Measurements from ENCODE around the gene NAPSA. TPM values are rescaled to one million over a fixed set of nuclear protein-coding genes. Genes with fewer than 3 reads are reported as not detected.
"Not testable (repeated sequence)": the region's sequence is repeated elsewhere in the genome, so short reads cannot be mapped to it uniquely, and the experiment has no call there.

NAPSA gene
- total and polyA plus RNA-seq, 8 donors: 0.18 to 87.5 (median 1.9) TPM; not detected in 2

GRCh38 chr19:50341091-50341564 is 24.3 kb downstream of the NAPSA start:
- WGBS, 5 donors: 77 to 89% (median 87%) methylated on average over 3 of the region's 3 CpGs
- Histone ChIP-seq H3K27ac (no peak overlapping the region), H3K36me3 (no peaks in the 10 kb centered on the region), H3K4me3 (no peak overlapping the region), H3K4me1 (no peaks in the 10 kb centered on the region), H3K27me3 (no peaks in the 10 kb centered on the region), H3K9me3 (peaks cover 3 to 28% (median 13%) of the 10 kb centered on the region in 4 donors)
- DNase-seq: no peak
- intact Hi-C loops (cut with DNase I; ENCODE audit: low total_unique reads): no loop called here
- TF ChIP-seq POLR2AphosphoS5 (IDR thresholded peaks at IDR 0.05): no peak
- no peak for TF ChIP-seq CTCF (IDR thresholded peaks at IDR 0.05)
- no peak for TF ChIP-seq POLR2A (IDR thresholded peaks at IDR 0.05)
- TF ChIP-seq EP300 (IDR thresholded peaks at IDR 0.05): no peak

- Histone ChIP-seq H3K36me3 (no peaks in the 10 kb centered on the region), H3K27me3 (peaks cover 0 to 2% (median 0%) of the 10 kb centered on the region in 3 donors), H3K9me3 (peaks cover 3 to 23% (median 12%) of the 10 kb centered on the region in 4 donors), H3K4me3 (no peak overlapping the region), H3K4me1 (no peaks in the 10 kb centered on the region), H3K27ac (no peak overlapping the region)
- intact Hi-C loops (cut with DNase I; ENCODE audit: low total_unique reads): no loop called here
- no peak for TF ChIP-seq POLR2A (IDR thresholded peaks at IDR 0.05)
- no peak for TF ChIP-seq POLR2AphosphoS5 (IDR thresholded peaks at IDR 0.05)
- no peak for TF ChIP-seq CTCF (IDR thresholded peaks at IDR 0.05)
- no peak for TF ChIP-seq EP300 (IDR thresholded peaks at IDR 0.05)
- no peak for DNase-seq
These were observed 25.1 kb downstream of the NAPSA start for GRCh38 chr19:50340331-50340730.

- Histone ChIP-seq H3K27me3 (peaks cover 4 to 32% (median 32%) of the 10 kb centered on the region in 3 donors), H3K4me1 (peaks cover 4 to 25% (median 20%) of the 10 kb centered on the region in 4 donors)
- H3K4me3 ChIP-seq; H3K9me3 ChIP-seq; DNase-seq; intact Hi-C loops (cut with DNase I; ENCODE audit: low total_unique reads); H3K36me3 ChIP-seq; H3K27ac ChIP-seq: not testable (repeated sequence)
- 83 to 92% (median 88%) methylated on average over 5 to 6 of the region's 6 CpGs for WGBS, 5 donors
These were observed 28.4 kb downstream of the NAPSA start for GRCh38 chr19:50337031-50337430.

- no peak for TF ChIP-seq POLR2A (IDR thresholded peaks at IDR 0.05)
- TF ChIP-seq CTCF (IDR thresholded peaks at IDR 0.05): no peak
- TF ChIP-seq EP300 (IDR thresholded peaks at IDR 0.05): no peak
- TF ChIP-seq POLR2AphosphoS5 (IDR thresholded peaks at IDR 0.05): no peak
- Histone ChIP-seq H3K27ac (no peak overlapping the region), H3K27me3 (peaks cover 4 to 54% (median 53%) of the 10 kb centered on the region in 3 donors), H3K36me3 (no peaks in the 10 kb centered on the region), H3K4me3 (no peak overlapping the region), H3K4me1 (peaks cover 15 to 46% (median 39%) of the 10 kb centered on the region in 4 donors), H3K9me3 (peaks cover 0 to 5% (median 0%) of the 10 kb centered on the region in 4 donors)
- no peak for DNase-seq
- intact Hi-C loops (cut with DNase I; ENCODE audit: low total_unique reads): no loop called here
- 92 to 95% (median 95%) methylated on average over 4 to 12 of the region's 12 CpGs for WGBS, 5 donors
These were observed 30.6 kb downstream of the NAPSA start for GRCh38 chr19:50334741-50335421.
